Right atrium auricular region (tissue), 2 donors: ENCODE data around the gene PDXK. TPM values are rescaled to one million over a fixed set of nuclear protein-coding genes. Genes with fewer than 3 reads are reported as not detected.
A peak's percentile ranks its signal among the peaks of the same experiment; 100 is the strongest.

ENCODE experiments used
- DNase-seq: peaks from one replicate; pipeline ENCODE4 v3.0.0-alpha.2; 2019; ENCODE audit warnings: low spot score
- H3K27ac ChIP-seq, 2 donors: fragments of 200-600 bp; sonication (generic); 1 replicate in 1 of 2; 2 replicates in 1 of 2; pipeline ENCODE4 v1.5.1; 2016 to 2019
- H3K27me3 ChIP-seq, 2 donors: fragments of 200-600 bp; sonication (generic); one replicate each; pipeline versions ENCODE4 v1.5.1 to v1.6.0; 2017 to 2019
- H3K36me3 ChIP-seq: fragments of 200-600 bp; sonication (generic); one replicate; pipeline ENCODE4 v1.5.1; 2016
- H3K4me1 ChIP-seq, 2 donors: fragments of 200-600 bp; sonication (generic); one replicate each; pipeline versions ENCODE4 v1.5.1 to v1.6.0; 2017 to 2019
- H3K4me3 ChIP-seq, 2 donors: fragments of 200-600 bp; sonication (generic); 1 replicate in 1 of 2; 2 replicates in 1 of 2; pipeline ENCODE4 v1.5.1; 2017 to 2019; ENCODE audit warnings: mild to moderate bottlenecking in 1 of 2, moderate library complexity in 1 of 2
- H3K9me3 ChIP-seq, 2 donors: fragments of 200-600 bp; sonication (generic); one replicate each; pipeline ENCODE4 v1.5.1; 2019
- total RNA-seq, 2 donors: library from RNA; depleted of rRNA; stranded (reverse); fragments of >200 nt; gene quantifications; one replicate each; pipeline ENCODE4 v1.1.0, GENCODE V29; 2016
- TF ChIP-seq, protein P1 (sequence below), 2 donors: fragments of 200-600 bp; sonication (generic); IDR thresholded peaks; one replicate each; pipeline ENCODE4 v1.5.1; 2019; ENCODE audit warnings: antibody characterized with exemption in 2 of 2

Gene PDXK
- total RNA-seq, 2 donors from 2014 or later = 29.1 to 45.7 TPM

DNA sequence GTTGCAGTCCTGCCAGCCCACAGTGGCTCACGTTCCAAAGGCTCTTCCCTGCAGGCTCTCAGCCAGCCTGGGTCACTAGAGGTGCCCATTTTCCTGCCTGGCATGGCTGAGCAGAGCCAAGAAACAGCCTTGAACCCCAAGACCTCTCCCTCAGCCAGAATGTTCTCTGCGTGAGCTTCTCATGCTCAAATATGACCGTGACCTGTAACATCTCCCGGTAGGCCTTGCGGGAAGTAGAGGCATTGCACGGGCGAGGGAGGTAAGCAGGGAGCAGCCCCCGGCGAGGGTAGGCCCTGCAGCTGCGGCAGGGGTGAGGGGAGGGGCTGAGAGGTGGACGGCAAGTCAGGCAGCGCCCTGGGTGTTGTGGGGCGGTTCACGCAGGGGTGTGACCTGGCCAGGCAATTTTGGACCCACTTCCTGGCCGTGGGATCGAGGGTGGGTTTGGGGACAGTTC lies 90.4 kb downstream of the PDXK start:
- H3K27ac ChIP-seq = no peak overlapping the region
- no peak for DNase-seq
- no peaks in the 10 kb centered on the region for H3K27me3 ChIP-seq
- no peaks in the 10 kb centered on the region for H3K9me3 ChIP-seq
- H3K36me3 ChIP-seq = no peaks in the 10 kb centered on the region
- TF ChIP-seq, protein P1, sequence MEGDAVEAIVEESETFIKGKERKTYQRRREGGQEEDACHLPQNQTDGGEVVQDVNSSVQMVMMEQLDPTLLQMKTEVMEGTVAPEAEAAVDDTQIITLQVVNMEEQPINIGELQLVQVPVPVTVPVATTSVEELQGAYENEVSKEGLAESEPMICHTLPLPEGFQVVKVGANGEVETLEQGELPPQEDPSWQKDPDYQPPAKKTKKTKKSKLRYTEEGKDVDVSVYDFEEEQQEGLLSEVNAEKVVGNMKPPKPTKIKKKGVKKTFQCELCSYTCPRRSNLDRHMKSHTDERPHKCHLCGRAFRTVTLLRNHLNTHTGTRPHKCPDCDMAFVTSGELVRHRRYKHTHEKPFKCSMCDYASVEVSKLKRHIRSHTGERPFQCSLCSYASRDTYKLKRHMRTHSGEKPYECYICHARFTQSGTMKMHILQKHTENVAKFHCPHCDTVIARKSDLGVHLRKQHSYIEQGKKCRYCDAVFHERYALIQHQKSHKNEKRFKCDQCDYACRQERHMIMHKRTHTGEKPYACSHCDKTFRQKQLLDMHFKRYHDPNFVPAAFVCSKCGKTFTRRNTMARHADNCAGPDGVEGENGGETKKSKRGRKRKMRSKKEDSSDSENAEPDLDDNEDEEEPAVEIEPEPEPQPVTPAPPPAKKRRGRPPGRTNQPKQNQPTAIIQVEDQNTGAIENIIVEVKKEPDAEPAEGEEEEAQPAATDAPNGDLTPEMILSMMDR (IDR thresholded peaks at IDR 0.05) = no peak
- H3K4me1 ChIP-seq = peaks cover 0 to 19% of the 10 kb centered on the region in 2 donors
- no peak overlapping the region for H3K4me3 ChIP-seq

DNA sequence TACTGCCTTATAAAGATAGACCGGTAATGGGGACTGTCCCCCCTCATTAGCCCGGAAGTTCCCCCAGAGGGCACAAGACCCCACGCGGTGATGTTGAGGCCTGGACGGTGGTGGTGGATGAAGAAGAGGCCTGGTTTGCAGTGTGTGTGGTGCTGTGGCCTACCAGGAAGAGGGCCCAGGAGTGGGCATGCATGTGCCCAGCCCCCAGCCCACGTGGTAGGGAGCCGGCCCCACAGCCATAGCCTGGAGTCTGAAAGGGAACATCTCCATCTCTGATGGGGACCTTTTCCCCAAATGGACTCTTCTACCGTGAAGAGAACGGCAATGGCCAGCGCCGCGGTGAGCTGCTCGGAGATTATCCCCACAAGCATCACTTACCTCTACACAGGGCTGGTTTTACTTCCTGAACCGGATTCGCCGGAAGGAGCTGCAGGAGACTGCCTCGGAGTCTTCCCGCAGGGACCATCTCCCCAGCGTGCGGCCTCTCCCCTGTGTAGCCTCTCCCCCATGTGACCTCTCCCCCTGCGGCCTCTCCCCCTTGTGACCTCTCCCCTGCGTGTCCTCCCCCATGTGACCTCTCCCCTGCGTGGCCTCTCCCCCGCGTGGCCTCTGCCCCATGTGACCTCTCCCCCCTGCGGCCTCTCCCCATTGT lies 91.0 kb downstream of the PDXK start:
- no peak for DNase-seq
- Histone ChIP-seq H3K27me3 (no peaks in the 10 kb centered on the region), H3K27ac (no peak overlapping the region), H3K4me1 (peaks cover 0 to 19% of the 10 kb centered on the region in 2 donors), H3K4me3 (no peak overlapping the region), H3K9me3 (no peaks in the 10 kb centered on the region), H3K36me3 (no peaks in the 10 kb centered on the region)
- TF ChIP-seq, protein P1 (IDR thresholded peaks at IDR 0.05) = no peak

DNA sequence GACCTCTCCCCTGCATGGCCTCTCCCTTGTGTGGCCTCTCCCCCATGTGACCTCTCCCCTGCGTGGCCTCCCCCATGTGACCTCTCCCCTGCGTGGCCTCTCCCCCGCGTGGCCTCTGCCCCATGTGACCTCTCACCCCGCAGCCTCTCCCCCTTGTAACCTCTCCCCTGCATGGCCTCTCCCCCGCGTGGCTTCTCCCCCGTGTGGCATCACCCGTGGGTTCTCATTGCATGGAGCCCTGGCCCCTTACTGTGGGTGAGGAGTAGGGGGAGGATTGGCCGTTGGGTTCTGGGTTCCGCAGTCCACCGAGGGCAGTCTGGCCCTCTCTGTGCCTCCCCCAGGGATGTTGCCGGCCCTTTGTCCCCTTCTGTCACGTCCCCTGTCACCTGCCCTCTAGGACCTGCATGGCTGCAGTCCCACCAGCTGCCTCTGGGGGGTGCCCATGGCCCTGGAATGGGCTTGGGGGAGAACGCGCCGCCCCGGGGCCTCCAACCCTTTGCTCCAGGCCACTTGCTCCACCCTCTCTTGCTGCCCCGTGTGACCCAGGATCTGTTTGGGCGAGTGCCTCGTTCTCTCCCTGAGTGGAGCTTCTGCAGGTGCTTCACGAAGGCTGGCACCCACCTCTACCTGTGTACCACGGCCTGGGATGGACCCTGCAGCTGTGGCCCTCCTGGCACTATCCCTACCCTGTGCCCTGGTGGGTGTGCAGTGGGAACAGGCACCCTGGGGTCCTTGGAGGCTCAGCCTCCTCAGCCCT lies 91.8 kb downstream of the PDXK start:
- no peak overlapping the region for H3K27ac ChIP-seq
- DNase-seq = peak; percentile 83
- no peaks in the 10 kb centered on the region for H3K9me3 ChIP-seq
- no peaks in the 10 kb centered on the region for H3K27me3 ChIP-seq
- H3K4me1 ChIP-seq = peaks cover 0 to 19% of the 10 kb centered on the region in 2 donors
- H3K4me3 ChIP-seq = no peak overlapping the region
- no peaks in the 10 kb centered on the region for H3K36me3 ChIP-seq
- TF ChIP-seq, protein P1 (IDR thresholded peaks at IDR 0.05) = peak; percentile 96

DNA sequence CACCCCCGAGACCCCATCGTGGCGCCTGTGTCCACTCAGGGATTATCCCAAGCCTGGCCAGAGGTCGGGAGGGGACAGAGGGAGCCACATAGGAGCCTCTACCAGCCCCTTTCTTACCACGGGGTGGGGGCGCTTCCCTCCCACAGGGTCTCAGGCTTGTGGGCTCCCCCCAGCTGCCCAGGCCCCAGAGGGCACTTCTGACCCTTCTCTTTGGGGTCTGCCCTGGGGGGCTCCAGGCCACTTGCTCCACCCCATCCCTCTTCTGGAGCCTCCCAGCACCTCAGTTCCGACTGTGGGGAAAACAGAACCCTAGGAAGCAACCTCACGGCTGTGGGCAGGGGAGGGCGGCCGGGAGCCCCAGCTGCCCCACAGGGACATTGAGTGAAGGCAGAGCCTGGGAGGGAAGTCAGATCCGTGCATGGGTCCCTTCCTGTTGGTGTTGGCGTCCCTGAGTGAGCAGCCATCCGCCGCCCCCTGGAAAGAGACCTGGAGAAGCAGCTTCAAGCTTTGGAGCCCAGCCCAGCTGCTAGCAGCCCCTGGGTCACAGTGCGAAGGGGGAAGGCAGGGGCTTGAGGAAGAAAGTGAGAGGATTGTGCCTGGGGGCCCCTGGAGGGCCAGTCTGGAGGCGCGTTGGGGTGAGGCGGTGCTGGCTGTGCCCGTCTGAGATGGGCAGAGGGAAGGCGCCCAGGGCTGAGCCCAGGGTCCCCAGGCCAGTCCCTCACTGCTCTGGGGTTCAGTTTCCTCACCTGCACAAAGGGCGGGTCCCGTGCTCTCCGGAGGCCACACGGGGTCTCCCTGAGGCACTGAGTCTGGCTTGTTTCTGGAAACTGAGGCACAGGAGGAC lies 92.6 kb downstream of the PDXK start:
- peak overlapping the region in 1 of 2 donors; percentile 9 for H3K4me3 ChIP-seq
- H3K27me3 ChIP-seq = no peaks in the 10 kb centered on the region
- peaks cover 0 to 19% of the 10 kb centered on the region in 2 donors for H3K4me1 ChIP-seq
- no peaks in the 10 kb centered on the region for H3K9me3 ChIP-seq
- H3K27ac ChIP-seq = no peak overlapping the region
- DNase-seq = no peak
- H3K36me3 ChIP-seq = no peaks in the 10 kb centered on the region
- TF ChIP-seq, protein P1 (IDR thresholded peaks at IDR 0.05) = no peak

Other genes starting within 250 kb of the PDXK start
- gene HSF2BP, start 59.6 kb upstream of the PDXK start, total RNA-seq = under 1 TPM; 0.44 to 0.67 TPM
- 10 to 100 TPM; 10.5 to 16.0 TPM for gene RRP1B, start 59.6 kb upstream of the PDXK start, total RNA-seq
- gene CSTB, start 57.2 kb downstream of the PDXK start, total RNA-seq = 1 to 10 TPM; 8.3 to 8.4 TPM
- gene RRP1, start 70.4 kb downstream of the PDXK start, total RNA-seq = 1 to 10 TPM; 5.7 to 10.0 TPM
- gene AGPAT3, start 146.1 kb downstream of the PDXK start, total RNA-seq = 10 to 100 TPM; 41.3 to 42.5 TPM